Measurements from ENCODE around the gene PTPN6. TPM values are rescaled to one million over a fixed set of nuclear protein-coding genes. Genes with fewer than 3 reads are reported as not detected.

The PTPN6 gene
- total RNA-seq, 1 donor from 2014 or later, result 6.0 TPM

DNA sequence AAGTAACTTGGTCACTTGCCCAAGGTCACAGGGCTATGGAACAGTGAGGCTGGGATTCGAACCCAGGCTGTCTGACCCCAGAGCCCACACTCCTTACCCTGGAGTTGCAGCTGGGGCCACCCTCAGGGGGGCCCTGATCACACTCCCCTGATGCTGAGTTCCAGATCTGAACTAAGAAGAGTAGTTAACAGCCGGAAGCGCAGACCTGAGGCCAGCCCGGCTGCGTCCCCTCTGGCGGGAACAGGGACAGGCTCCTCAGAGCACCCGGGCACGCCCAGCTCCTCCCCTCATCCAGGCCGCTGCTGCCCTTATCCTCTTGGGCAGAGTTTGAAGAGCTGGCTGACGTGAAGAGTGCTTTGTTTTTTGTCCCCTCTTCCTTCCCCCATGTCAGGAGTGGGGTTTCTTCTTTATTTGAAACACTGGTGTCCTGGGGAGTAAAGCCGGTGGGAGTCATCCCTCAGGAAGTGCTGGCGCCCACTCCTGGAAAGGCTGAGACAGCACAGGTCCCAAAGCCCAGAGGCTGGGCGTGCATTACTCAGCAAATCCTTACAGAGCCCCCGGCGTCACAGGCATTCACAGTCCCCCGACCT lies 10.6 kb downstream of the PTPN6 start:
- Histone ChIP-seq H3K4me1 (peaks cover 20% of the 10 kb centered on the region), H3K79me2 (ENCODE audit: low read depth) (no peaks in the 10 kb centered on the region), H2AFZ (replicated peaks) (peak overlapping the region; percentile 46), H3F3A (ENCODE audit: low read depth) (peaks cover 54% of the 10 kb centered on the region), H3K4me2 (peak overlapping the region; percentile 63), H3K27me3 (no peaks in the 10 kb centered on the region), H3K36me3 (no peaks in the 10 kb centered on the region), H3K9me3 (ENCODE audit: low read depth) (no peaks in the 10 kb centered on the region), H3K9ac (no peak overlapping the region), H3K4me3 (peak overlapping the region; percentile 18), H3K27ac (peak overlapping the region; percentile 16), H4K20me1 (ENCODE audit: low read depth) (no peaks in the 10 kb centered on the region)
- H3K36me3 Mint-ChIP-seq, result peaks cover 11% of the 10 kb centered on the region
- H3K27ac Mint-ChIP-seq, result peak overlapping the region; percentile 90
- H3K4me1 Mint-ChIP-seq, result peaks cover 40% of the 10 kb centered on the region
- TF ChIP-seq CTCF (IDR thresholded peaks at IDR 0.05), result peak; percentile 70
- no peak for TF ChIP-seq EZH2 (IDR thresholded peaks at IDR 0.05)
- DNase-seq (ENCODE audit: low spot score), result peak; percentile 89
- no peaks in the 10 kb centered on the region for H3K9me3 Mint-ChIP-seq
- peaks cover 12% of the 10 kb centered on the region for H3K27me3 Mint-ChIP-seq (ENCODE audit: insufficient read depth, low read depth)
- peak overlapping the region; percentile 62 for H3K4me3 Mint-ChIP-seq

DNA sequence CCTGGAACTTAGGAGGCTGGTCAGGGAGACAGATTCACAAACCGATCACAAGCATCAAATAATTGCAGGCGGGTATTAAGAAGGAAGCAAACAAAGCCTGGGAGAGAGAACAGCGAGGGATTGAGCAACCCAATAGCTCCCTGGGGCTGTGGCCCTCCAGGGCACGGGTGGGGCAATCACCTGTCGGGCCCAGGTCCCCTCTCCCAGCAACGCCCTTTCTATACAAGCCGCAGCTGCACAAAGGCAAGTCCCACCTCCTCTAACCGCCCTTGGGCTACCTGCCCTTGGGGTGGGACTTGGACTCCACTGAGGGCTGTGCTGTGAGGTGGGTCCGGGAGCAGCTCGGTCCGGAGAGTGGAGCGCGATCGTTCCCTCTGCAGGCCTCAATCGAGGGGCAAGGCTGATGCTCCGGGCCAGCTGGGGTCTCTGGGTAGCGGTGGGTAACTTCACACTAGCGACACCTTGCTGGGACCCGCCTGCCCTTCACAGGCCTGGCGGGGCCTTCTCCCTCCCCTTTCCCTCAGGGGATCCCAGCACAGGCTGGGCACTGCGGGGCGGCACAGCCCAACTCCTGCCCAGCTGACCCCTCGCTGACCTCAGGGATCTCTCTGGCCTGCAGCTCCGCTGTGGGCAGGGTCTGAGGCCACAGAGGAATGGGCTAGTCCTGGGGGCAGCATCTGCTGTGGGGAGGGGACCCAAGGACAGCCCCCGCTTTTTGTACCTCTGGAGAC lies 11.3 kb downstream of the PTPN6 start:
- Histone ChIP-seq H2AFZ (replicated peaks) (peak overlapping the region; percentile 46), H3F3A (ENCODE audit: low read depth) (peaks cover 61% of the 10 kb centered on the region), H4K20me1 (ENCODE audit: low read depth) (no peaks in the 10 kb centered on the region), H3K36me3 (no peaks in the 10 kb centered on the region), H3K27me3 (no peaks in the 10 kb centered on the region), H3K4me3 (no peak overlapping the region), H3K27ac (peak overlapping the region; percentile 16), H3K4me1 (peaks cover 20% of the 10 kb centered on the region), H3K9ac (no peak overlapping the region), H3K4me2 (peak overlapping the region; percentile 63), H3K79me2 (ENCODE audit: low read depth) (no peaks in the 10 kb centered on the region), H3K9me3 (ENCODE audit: low read depth) (no peaks in the 10 kb centered on the region)
- TF ChIP-seq CTCF (IDR thresholded peaks at IDR 0.05) (no peak), EZH2phosphoT487 (IDR thresholded peaks at IDR 0.05) (no peak), EZH2 (IDR thresholded peaks at IDR 0.05) (no peak)
- peak overlapping the region; percentile 90 for H3K27ac Mint-ChIP-seq
- peak overlapping the region; percentile 62 for H3K4me3 Mint-ChIP-seq
- H3K4me1 Mint-ChIP-seq, result peaks cover 38% of the 10 kb centered on the region
- peaks cover 12% of the 10 kb centered on the region for H3K27me3 Mint-ChIP-seq (ENCODE audit: insufficient read depth, low read depth)
- peak; percentile 25 for DNase-seq (ENCODE audit: low spot score)
- no peaks in the 10 kb centered on the region for H3K9me3 Mint-ChIP-seq
- H3K36me3 Mint-ChIP-seq, result peaks cover 11% of the 10 kb centered on the region

DNA sequence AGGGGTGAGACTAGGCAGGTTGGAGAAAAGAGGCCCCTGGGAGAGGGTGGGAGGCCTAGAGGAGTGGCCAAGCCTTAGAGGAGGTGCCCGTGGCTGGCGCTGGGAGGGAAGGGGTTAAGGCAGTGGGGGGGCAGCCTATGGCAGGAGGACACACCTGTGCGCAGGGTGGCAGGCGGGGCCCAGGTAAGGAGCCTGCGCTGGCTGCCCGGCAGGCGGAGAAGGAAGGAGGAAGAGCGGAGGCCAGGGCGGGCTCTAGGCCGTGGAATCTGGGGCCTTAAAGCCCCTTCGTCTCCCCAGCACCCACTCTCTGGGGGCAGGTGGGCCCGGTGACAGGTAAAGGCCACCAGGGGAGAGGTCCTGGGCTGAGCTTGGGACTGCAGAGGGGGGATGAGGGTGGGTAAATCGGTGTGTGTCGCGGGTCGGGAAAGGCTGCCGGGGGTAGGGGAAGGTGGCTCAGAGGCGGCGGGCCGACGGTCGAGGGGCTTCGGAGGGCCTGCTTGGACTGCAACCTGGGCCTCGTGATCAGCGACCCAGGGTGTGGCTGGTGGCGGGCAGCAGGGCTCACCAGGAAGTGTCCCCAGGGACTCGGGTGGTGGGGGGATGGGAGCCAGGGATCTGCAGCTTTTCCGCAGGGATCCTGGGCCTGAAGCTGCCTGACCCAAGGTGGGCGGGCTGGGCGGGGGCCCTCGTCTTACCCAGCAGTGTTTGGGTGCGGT lies 12.0 kb downstream of the PTPN6 start:
- Mint-ChIP-seq H3K36me3 (peaks cover 11% of the 10 kb centered on the region), H3K9me3 (no peaks in the 10 kb centered on the region), H3K27me3 (ENCODE audit: insufficient read depth, low read depth) (peaks cover 11% of the 10 kb centered on the region), H3K27ac (no peak overlapping the region), H3K4me1 (peaks cover 38% of the 10 kb centered on the region), H3K4me3 (no peak overlapping the region)
- Histone ChIP-seq H3K79me2 (ENCODE audit: low read depth) (peaks cover 7% of the 10 kb centered on the region), H4K20me1 (ENCODE audit: low read depth) (no peaks in the 10 kb centered on the region), H2AFZ (replicated peaks) (peak overlapping the region; percentile 46), H3K4me1 (peaks cover 20% of the 10 kb centered on the region), H3F3A (ENCODE audit: low read depth) (peaks cover 66% of the 10 kb centered on the region), H3K36me3 (no peaks in the 10 kb centered on the region), H3K27me3 (no peaks in the 10 kb centered on the region), H3K27ac (no peak overlapping the region), H3K4me3 (no peak overlapping the region), H3K9me3 (ENCODE audit: low read depth) (no peaks in the 10 kb centered on the region), H3K4me2 (peak overlapping the region; percentile 63), H3K9ac (no peak overlapping the region)
- TF ChIP-seq CTCF (IDR thresholded peaks at IDR 0.05) (no peak), EZH2 (IDR thresholded peaks at IDR 0.05) (no peak), EZH2phosphoT487 (IDR thresholded peaks at IDR 0.05) (no peak)
- no peak for DNase-seq (ENCODE audit: low spot score)

Measured in neural progenitor cell (in vitro differentiated cells).